ENCODE data around the gene RAB31.
"Not testable (repeated sequence)": the region's sequence is repeated elsewhere in the genome, so short reads cannot be mapped to it uniquely, and the experiment has no call there.

Gene RAB31

GRCh38 chr18:9894454-9895068 is 186.5 kb downstream of the RAB31 start:
- DNase-seq: no peak

- DNase-seq: no peak
Measured at GRCh38 chr18:9897129-9897528, 189.0 kb downstream of the RAB31 start.

DNA sequence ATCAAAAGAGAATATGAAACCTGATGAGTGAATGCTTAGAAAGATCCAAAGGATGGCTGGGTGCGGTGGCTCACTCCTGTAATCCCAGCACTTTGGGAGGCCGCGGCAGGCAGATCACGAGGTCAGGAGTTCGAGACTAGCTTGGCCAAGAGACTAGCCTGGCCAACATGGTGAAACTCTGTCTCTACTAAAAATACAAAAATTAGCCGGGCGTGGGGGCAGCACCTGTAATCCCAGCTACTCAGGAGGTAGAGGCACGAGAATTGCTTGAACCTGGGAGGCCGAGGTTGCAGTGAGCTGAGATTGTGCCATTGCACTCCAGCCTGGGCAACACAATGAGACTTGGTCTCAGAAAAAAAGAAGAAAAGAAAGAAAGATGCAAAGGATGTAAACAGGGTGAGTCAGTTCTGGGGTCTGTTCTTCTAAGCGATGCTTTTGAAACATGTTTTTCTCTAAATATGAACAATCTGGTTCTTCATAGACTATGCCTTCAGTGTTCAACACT is 189.7 kb downstream of the RAB31 start:
- DNase-seq: not testable (repeated sequence)

DNA sequence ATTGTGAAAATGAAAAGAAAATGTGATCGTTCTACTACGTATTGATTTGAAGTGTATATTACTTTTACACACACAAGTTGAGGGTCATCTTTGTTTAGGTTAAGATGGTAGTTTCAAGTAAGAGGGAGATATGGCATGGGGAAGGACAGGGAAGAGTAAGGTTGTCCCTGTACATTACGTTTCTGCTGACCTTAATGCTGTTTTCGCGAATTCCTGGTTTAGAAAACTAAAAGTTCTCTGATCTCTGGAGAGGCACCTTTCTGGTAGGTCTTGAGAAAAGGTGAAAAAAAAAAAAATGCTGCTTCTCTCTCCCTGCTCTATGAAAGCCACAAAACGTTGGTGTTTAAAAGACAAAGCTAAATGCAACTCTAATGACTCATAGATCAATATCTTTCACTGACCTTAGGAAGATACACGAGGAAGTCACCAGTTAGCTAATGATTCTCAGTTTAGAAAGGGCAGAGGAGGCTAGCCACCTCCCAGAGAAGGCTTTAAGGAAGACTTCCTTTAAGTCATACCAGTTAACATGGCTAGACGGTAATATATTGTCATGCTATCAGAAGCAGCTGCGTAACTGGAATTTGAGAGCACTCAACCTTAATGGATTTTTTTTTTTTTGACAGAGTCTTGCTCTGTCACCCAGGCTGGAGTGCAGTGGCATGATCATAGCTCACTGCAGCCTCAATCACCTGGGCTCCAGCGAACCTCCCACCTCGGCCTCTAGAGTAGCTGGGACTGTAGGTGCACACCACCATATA is 190.9 kb downstream of the RAB31 start:
- DNase-seq: no peak

DNA sequence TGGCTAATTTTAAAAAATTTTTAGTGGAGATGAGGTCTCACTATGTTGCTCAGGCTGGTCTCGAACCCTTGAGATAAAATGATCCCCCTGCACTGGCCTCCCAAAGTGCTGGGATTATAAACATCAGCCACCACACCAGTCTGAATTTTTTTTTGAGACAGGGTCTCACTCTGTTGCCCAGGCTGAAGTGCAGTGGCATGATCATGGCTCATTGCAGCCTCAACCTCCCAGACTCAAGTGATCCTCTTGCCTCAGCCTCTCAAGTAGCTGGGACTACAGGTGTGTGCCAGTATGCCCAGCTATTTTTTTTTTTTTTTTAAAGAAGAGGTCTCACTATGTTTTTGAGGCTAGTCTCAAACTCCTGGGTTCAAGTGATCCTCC is 191.4 kb downstream of the RAB31 start:
- not testable (repeated sequence) for DNase-seq

- no peak for DNase-seq
Measured at GRCh38 chr18:9900699-9901098, 192.6 kb downstream of the RAB31 start.

GRCh38 chr18:9901377-9901776 is 193.3 kb downstream of the RAB31 start:
- DNase-seq: no peak

- not testable (repeated sequence) for DNase-seq
Measured at GRCh38 chr18:9902264-9902663, 194.2 kb downstream of the RAB31 start.

DNA sequence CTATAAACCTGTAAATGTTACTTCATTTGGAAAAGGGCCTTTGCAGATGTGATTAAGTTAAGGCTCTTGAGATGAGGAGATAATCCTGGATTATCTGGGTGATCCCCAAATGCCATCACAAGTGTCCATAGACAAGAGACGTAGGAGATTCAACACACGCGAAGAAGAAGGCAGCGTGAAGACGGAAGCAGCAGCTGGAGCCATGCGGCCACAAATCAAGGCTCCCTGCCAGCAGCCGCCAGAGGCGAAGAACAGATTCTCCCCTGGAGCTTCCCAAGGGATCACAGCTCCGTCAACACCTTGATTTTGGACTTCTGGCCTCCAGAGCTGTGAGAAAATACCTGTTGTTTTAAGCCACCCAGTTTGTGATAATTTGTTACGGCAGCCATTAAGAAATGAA is 194.7 kb downstream of the RAB31 start:
- DNase-seq: no peak

GRCh38 chr18:9905401-9905922 is 197.4 kb downstream of the RAB31 start:
- DNase-seq: no peak

DNA sequence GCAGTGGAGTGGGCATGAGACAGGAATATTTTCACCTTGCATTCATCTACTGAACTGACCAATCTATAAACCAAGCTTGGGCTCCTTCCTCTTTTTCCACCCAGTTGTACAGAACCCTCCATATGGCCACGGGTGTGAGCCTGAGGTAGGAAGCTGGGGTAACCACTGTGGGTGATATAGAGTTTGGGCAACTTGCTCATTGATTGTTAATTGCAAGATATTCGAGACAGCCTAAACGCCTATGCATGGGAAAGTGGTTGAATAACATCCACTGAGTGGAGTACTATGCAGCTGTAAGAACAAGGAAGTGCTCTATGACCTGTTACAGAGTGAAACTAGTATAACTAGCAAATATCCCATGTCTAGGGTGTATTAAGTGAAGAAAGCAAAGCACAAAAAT is 198.4 kb downstream of the RAB31 start:
- no peak for DNase-seq

DNA sequence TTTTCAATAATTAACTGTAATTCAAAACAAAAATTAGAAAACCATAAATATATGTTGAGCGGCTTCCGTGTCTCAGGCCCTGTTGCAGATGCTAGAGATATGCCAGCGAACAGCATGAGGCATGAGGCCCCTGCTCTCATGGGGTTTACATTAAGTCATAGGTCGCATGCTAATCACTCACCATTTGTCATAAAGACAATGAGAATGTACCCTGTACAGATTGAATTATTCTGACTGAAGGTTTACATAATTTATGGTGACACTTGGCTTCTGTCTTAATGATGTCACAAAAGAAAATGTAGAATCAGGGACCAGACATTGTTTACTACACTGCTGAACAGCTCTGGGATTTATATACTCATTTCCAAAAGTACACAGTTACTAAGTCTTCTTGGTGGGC is 199.8 kb downstream of the RAB31 start:
- no peak for DNase-seq

GRCh38 chr18:9910071-9910470 is 202.0 kb downstream of the RAB31 start:
- DNase-seq: no peak

GRCh38 chr18:9910661-9911060 is 202.6 kb downstream of the RAB31 start:
- no peak for DNase-seq

- no peak for DNase-seq
Measured at GRCh38 chr18:9911226-9911625, 203.1 kb downstream of the RAB31 start.
